ENCODE data around the gene ERC1.
"Not testable (repeated sequence)": the region's sequence is repeated elsewhere in the genome, so short reads cannot be mapped to it uniquely, and the experiment has no call there.

The ERC1 gene

DNA sequence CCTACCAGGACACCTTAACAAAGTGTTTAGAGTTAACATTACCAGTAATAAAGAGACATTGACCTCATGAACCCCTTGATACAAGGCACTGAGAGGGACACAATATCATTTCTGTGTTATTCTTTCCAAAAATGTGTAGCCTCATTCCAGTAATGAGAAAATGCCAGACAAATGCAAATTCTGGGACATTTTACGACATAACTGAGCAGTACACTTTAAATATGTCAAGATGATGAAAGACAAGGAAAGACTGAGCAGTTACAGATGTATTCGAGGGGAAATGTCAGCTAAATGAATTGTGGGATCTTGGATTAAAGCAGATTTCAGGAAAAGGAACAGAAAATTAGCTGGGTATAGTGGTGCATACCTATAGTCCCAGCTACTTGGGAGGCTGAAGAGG is 255.6 kb downstream of the ERC1 start:
- DNase-seq = no peak

DNA sequence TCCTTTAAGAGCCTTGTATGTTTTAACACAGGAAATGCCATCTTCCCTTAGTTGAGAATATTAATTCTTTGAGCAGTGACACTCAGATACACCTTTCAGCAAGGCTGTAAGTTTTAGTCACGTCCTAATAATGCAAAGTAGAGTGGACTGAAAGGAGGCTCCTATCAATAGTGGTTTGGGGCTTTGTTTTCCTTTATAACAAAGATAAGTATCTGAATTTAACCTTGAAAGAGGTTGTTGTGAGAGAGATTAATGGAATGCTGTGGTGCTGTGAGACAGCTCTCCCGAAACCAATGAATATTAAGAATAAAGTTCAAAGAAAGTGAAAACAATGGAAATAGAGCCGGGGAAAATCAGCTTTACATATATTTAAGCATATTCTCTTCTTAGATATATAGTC is 259.6 kb downstream of the ERC1 start:
- DNase-seq = peak; percentile 6 to 27

DNA sequence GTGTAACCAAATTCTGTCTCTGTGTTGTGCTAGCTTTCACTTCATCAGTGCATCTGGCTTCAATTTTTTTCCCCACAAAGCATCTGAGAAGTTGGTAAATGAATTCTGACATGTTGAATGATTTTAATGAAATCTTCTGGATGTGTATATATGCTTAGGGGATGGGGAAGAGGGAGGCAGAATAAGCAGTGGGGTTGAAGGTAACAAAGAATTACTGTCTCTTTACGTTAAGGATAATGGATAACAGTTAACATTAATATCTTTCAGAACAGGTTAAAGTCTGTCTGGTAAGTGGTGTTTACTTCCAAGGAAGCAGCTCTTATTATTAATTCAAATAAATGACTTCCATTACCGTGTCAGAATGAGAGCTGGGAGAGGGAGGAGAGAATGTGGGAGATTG is 261.7 kb downstream of the ERC1 start:
- DNase-seq = peak in 1 of 2 experiments; percentile 51

DNA sequence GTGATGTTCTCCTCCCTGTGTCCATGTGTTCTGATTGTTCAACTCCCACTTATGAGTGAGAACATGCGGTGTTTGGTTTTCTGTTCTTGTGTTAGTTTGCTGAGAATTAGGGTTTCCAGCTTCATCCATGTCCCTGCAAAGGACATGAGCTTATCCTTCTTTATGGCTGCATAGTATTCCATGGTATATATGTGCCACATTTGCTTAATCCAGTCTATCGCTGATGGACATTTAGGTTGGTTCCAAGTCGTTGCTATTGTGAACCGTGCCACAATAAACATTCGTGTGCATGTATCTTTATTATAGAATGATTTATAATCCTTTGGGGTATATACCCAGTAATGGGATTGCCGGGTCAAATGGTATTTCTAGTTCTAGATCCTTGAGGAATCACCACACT is 264.1 kb downstream of the ERC1 start:
- DNase-seq = not testable (repeated sequence)

DNA sequence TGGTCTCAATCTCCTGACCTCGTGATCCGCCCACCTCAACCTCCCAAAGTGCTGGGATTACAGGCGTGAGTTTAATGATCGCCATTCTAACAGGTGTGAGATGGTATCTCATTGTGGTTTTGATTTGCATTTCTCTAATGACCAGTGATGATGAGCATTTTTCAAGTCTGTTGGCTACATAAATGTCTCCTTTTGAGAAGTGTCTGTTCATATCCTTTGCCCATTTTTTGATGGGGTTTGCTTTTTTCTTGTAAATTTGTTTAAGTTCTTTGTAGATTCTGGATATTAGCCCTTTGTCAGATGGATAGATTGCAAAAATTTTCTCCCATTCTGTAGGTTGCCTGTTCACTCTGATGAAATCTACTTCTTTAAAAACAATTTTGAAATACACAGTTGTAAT is 264.8 kb downstream of the ERC1 start:
- DNase-seq = not testable (repeated sequence)

DNA sequence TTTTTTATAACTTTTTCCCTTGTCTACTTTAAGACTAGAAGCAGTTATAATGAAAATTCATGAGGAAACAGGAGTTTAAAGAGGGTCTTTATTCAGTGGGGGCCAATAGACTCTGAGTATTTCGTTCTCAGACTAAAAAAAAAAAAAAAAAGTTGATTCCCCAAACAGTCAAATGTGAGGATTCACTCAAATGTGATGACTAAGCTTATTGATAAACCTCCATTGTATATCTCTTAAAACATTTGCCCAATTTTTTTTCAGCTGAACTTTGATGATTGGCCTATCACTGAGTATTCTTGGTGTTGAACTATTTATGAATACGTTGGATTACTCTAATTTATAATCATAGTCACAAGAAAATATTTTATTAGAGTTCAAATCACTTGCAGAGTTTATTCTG is 265.3 kb downstream of the ERC1 start:
- no peak for DNase-seq

DNA sequence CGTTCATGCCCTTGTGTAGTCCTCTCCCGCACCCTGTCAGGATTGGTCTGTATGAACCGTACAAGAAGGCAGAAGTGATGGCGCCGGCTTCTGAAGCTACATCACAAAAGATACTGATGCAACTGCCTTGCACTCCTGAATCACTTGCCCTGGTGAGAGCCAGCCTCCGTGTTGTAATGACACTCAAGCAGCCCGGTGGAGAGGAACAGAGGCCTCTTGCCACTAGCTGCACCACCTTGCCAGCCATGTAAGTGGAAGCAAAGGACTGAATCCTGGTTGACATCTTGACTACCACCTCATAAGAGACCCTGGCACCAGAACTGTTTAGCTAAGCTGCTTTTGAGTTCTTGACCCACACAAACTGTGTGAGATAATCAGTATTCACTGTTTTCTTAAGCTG is 266.0 kb downstream of the ERC1 start:
- no peak for DNase-seq

DNA sequence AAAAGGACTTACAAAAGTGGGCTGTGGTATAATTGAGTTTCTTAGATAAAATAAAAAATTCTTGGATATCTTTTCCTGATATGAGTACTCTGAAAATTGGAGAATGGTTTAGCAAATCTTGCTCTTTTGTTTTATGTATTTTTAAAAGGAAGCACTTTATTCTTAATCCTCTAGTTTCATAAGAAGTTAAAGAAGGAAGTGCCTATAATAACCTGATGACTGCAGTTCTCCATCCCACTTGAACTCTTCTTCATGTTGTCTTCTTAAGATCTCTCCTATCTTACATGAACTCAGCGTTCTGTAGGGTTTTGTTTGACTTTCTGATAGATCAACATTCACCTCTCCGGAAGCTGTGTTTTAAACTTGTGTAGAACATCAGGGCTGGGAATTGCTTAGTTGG is 271.0 kb downstream of the ERC1 start:
- DNase-seq = no peak

DNA sequence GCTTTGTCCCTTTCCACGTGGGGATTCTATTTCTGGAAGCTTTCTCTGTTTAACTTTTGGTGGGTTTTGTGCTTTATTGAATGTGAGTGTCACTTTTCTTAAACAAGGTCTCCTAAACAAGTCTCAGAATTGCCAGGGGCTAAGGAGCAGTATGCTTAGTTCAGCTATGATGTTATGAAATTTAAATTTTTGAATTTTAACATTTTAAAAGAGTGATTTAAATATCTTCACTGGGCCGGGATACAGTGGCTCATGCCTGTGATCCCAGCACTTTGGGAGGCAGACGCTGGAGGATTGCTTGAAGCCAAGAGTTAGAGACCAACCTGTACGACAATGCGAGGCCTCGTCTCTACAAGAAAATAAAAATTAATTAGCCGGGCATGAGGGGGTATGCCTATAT is 276.2 kb downstream of the ERC1 start:
- DNase-seq = no peak

DNA sequence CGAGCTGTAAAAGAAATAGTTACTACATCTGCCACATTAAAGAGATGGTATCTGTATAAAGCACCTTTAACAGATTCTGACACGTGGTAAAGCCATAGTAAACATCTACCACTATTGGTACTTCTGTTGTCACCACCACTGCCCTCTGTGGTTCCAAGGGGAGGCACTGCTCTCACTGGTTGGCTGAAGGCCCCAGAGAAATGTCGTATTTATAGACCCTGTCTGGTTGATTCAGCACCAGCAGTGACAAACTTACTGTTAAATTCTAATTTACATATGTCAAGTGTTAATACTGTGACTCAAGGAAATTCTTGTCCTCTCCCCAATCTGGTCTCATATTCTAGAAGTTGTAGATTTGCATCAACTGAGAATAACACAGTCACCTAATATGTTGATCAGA is 281.1 kb downstream of the ERC1 start:
- DNase-seq = no peak

DNA sequence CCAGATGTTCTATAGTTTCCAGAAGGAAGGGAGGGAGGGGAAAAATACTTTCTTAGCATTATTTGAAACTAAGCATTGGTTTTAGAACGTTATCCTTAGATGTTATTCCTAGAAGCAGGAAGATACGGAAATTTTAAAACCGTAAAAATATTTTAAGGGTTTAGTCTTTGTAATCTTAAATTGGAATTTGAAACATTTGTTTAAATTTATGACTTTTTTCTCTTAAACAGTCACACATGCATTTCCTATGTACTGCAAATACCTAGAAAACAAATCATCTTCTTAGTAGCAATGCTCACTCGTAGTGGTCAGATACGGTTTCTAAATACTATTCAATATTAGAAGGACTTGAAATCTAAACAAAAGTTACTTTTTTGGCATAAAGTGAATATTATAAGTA is 282.0 kb downstream of the ERC1 start:
- no peak for DNase-seq

DNA sequence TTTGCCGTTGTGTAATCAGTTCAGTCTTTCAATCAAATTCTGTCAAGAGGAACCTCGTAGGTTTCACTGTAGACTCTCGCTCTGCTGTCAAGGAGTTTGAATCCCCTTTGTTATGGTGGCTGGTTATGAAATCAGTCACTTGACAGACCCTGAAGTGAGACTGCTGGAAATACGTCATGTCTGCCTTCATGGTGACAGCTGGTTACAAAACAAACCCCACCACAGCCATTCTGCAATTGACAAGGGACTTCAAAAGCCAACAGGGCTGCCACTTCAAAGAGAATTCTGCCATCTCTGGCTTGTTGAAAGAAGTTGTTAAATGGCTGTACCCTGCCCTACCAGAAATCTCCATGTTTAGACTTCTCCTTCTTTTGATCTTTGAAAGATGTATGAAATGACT is 286.9 kb downstream of the ERC1 start:
- DNase-seq = no peak

DNA sequence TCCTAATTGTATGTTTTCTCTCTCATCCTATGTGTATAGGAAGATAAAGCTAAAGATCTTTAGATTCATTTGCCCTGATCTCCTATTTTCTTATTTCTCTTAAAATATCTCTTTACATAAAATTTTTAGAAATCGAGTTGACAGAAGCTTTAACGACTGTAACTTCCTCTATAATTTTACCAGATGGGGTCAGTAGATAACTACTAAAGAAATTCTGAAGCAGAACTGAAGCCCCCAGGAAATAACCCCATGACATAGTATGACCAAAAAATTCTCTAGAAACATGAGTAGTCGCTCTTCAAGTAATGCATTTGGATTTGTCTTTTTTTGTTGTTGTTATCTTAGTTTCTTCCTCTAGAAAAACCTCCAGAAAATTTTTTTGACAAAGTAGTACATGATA is 288.0 kb downstream of the ERC1 start:
- no peak for DNase-seq

DNA sequence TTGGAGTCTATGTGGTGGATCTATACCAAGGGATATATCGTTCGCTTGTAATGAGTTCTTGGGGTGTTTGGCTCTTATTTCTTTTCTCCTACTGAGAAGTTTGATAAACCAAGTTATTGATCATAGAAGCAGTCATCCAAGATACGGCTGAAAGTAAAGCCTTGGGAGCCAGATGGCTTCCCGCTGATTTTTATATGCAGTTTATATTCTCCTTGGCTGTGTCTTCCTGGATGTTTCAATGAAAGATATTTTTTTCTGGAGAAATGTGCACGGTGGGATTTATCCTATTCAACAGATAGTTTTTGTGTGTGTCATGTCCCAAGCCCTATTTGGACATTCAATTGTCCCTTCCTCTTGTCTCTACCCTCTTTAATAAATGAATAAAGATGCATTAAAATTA is 289.0 kb downstream of the ERC1 start:
- DNase-seq = no peak

DNA sequence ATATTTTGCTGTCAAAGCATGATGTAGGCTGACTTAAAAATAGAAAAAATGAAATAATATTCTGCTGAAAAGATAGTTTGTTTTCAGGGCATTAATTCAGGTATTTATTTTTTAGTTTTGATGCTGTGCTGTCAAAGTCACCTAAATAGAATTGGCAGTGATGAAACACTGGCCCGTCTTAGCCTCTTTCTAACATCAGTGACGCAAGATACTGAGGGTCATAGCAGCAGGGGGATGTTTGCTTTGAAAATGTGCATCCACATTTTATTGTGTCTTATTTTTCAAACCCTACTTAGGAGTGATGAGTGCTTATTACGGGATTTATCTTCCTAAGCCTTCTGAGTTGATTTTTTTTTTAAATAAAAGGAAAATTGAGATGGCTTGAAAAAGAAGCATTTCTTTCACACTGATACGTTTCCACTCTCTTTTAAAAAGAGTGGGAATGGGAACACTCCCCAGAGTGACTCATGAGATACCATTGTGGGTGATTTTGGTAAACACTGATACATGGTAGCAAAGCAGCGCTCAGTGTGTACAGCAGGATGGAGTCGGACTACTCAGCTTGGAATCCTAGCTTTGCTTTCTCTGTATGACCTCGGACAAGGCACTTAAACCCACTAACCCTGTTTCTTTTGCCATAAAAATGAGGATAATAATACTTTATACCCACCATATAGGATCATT is 290.8 kb downstream of the ERC1 start:
- DNase-seq = no peak

DNA sequence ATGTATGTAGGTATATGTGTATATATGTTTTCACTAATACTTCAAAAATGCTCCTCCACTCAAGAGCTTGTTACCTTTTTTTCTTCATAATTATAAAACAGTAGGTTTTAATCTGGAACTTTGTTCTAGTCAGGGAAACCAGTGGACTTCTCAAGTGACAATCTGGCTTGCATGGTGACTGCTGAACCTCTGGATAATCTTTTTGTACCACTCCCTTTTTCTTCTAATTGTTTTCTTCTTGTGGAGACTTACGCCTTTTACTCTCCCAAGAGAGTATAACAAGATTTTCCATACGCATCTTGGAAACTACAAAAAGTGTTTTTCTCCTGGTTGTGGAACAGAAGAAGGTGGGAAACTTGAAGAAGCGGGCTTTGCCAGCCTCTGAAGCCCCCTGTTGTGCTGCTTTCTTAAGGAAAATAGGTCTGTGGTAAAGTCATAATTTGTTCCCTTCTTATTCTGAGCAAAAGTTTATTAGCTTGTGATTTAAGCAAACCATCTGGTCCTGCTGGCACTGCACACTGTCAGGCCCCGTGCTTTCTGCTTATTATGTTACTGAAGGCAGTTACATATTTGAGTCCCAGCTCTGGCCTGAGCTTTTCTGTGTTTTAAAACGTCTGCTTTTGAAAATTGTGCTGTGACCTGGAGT is 291.8 kb downstream of the ERC1 start:
- no peak for DNase-seq

DNA sequence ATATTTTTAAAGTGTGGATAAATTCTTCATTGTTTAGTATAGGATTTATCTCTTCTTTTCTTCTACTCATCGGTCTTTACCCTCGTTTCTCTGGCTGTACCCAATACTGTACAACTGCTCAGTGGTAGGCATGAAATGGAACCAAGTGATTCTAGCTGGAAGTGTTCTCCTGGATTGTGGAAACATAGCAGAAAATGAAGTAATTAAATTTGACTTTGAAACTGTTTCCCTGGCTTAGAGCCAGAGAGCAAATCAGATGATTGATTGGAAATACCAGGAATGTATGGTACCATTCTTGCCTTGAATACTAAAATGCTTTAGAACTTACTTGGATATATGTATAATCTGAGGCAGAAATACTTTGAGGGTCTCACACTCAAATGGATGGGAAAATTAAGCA is 292.3 kb downstream of the ERC1 start:
- no peak for DNase-seq

DNA sequence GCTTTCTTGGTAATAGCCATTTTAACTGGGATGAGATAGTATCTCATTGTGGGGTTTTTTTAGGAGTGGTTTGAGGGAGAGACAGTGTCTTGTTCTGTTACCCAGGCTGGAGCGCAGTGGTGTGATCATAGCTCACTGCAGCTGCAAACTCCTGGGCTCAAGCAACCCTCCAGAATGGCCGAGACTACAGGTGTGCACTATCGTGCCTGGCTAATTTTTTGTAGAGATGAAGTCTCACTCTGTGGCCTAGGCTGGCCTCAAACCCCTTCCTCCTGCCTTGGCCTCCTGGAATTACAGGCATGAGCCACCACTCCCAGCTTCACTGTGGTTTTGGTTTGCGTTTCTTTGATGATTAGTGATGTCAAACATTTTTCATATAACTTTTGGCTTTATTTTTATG is 293.6 kb downstream of the ERC1 start:
- DNase-seq = no peak

DNA sequence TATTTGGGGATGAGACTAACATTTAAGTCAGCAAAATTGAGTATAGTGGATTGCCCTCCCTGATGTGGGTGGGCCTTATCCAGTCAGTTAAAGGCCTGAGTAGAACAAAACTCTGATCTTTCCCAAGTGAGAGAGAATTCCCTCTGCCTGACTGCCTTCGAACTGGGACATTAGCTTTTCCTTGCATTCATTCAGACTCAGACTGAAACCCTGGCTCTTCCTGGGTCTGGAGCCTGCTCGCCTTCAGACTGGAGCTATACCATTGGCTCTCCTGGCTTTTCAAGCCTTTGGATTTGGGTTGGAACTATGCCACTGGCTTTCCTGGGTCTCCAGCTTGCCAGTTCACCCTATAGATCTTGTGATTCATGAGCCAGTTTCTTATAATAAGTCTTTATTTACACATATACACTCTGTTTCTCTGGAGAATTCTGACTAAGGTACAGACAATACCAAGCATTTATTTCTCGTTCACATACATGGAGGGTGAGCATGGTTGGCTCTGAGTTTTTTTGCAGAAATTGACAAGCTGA is 296.5 kb downstream of the ERC1 start:
- no peak for DNase-seq

DNA sequence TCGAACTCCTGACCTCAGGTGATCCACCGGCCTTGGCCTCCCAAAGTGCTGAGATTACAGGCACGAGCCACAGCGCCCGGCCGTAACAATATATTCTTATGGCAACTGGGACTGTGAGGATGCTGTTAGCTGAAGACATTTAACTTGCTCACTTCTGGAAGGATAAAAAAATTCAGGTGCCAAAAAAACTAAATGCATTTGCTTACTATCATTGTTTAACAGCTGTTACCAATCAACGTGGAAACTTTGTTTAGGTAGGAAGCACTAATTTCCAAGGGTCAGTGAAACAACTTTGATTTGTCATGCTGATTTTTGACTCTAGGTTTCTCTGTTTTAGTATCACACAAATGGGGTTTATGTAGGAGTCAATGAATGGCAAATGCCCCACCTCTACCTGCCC is 297.3 kb downstream of the ERC1 start:
- no peak for DNase-seq

DNA sequence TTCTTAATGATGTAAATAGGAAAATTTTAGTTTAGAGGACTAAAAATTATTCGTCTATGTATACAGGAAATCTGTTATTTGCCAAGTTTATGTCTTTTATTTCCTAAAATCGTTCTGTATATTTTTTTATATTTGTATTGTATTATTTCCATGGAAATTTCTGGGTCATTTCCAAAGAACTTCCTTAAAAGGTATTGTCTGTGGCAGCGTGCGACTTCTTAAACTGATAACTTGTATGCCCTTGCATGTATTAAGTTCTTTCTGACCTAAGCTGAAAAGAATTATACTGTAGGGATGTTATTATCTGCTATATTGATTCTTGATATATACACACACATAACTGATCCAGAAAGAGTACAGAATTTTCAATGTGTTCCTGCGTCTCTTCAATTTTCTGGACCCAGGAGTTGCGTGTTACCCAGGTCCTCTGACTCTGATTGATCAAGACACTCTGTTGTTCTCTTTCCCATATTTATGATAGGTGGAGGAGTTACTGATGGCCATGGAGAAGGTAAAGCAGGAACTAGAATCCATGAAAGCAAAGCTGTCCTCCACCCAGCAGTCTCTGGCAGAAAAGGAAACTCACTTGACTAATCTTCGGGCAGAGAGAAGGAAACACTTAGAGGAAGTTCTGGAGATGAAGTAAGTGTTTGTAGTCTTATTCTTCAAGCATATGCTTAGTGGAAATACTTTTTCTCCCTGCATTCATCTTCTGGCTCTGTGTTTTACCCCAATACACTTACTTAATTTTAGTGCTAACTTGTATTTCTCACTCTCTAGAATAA is 298.5 kb downstream of the ERC1 start:
- DNase-seq = no peak

DNA sequence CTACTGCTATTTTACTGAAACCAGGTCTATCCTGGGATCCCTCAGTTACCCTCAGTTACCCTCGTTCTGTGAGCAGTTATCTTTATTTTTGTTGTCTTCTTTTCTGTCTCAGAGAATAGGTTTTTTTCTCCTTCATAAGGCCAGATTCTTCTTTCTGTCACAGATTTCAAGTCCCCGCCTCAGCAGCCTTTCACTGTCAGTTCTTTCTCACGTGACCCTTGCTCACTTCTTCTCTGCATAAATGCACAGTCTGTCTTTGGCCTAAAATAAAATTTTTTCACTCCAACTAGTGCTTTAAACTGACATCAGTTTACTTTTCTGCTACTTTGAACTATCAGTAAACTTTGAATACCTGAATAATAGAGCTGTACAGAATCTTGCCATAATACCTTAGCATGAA is 299.7 kb downstream of the ERC1 start:
- no peak for DNase-seq

DNA sequence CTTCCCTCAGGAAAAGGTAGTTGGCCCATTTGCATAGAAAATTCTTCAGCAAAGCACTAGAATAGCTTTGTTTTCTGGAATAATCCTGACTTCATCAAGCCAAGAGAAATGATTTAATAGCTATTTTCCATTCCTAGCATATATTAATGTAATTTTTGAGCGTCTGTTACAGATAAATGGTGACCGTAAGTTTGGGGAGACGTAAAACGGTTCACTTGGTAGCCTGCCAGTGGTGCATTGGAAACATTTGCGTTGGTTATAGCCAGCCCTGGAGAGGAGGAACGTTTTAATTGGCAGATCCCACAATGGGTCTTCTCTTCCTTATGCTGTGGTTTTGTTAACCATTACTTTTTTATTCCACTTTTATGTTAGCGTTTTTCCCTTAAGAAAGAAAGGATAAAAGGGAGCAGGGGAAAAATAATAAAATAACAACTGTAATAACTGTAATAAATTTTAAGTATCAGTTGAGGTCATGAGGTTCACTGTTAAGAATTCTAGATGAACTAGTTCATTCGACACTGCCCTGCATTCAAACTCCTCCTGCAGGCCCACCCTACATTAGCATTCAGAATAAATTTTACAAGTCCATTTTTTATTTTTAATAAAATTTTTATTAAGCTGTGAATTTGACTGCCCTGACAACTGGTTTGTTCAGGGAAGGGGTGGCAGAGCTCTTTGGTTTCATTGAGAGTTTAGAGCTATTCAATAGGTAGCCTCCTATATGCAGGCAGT is 300.7 kb downstream of the ERC1 start:
- DNase-seq = no peak
